ENCODE data around the gene HBS1L. TPM values are rescaled to one million over a fixed set of nuclear protein-coding genes. Genes with fewer than 3 reads are reported as not detected.

Gene HBS1L
- total RNA-seq, 1 experiment from 2014 or later = 89.4 TPM

DNA sequence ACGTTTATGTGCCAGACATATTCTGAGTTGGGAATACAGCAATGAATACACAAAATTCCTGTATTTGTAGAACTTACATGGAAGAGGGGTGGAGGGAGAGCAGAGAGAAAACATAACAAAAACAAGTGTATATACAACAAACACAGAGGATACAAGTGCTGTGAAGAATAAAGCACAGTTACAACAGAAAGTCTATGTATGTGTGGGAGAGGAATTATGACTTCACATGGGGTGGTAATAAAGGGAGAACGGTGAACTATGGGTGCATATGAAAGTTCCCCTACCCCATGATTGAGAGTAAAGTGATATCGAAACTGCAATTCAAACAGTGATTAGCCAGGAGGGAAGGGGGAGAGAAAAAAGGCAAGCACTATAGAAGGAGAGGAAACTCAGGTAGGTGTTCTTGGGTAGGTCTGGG is 24.6 kb downstream of the HBS1L start:
- H3K36me3 ChIP-seq (ENCODE audit: control insufficient read depth in 1 of 2, insufficient read depth in 2 of 2, low read length in 2 of 2) = peaks cover 0 to 4% of the 10 kb centered on the region in 2 experiments; a peak in 1 of 4 replicates
- ChIA-PET RAD21 (ENCODE audit: low non-redundant PET in 1 of 2, low total read pairs in 2 of 2, uncharacterized antibody in 2 of 2, unreplicated experiment in 2 of 2) (no interaction called here), POLR2A (no interaction called here), CTCF (no interaction called here)
- no peak overlapping the region for H3K27ac ChIP-seq (ENCODE audit: low read depth, low read length)
- no peaks in the 10 kb centered on the region for H3K9me3 ChIP-seq (ENCODE audit: control insufficient read depth in 1 of 2, insufficient read depth in 1 of 2, low read depth in 1 of 2, low read length in 2 of 2)
- no peaks in the 10 kb centered on the region for H3K9me2 ChIP-seq (ENCODE audit: insufficient read depth)
- TF ChIP-seq, protein P1, sequence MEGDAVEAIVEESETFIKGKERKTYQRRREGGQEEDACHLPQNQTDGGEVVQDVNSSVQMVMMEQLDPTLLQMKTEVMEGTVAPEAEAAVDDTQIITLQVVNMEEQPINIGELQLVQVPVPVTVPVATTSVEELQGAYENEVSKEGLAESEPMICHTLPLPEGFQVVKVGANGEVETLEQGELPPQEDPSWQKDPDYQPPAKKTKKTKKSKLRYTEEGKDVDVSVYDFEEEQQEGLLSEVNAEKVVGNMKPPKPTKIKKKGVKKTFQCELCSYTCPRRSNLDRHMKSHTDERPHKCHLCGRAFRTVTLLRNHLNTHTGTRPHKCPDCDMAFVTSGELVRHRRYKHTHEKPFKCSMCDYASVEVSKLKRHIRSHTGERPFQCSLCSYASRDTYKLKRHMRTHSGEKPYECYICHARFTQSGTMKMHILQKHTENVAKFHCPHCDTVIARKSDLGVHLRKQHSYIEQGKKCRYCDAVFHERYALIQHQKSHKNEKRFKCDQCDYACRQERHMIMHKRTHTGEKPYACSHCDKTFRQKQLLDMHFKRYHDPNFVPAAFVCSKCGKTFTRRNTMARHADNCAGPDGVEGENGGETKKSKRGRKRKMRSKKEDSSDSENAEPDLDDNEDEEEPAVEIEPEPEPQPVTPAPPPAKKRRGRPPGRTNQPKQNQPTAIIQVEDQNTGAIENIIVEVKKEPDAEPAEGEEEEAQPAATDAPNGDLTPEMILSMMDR (IDR thresholded peaks at IDR 0.05 in 2 of 3, conservative IDR thresholded peaks at IDR 0.05 in 1 of 3; ENCODE audit: borderline replicate concordance in 1 of 3, insufficient read depth in 1 of 3, low read depth in 2 of 3, low read length in 2 of 3) = no peak
- no peak for TF ChIP-seq TCF7L2 (IDR thresholded peaks at IDR 0.05; ENCODE audit: borderline replicate concordance, extremely low read depth, insufficient read depth, insufficient read length)
- TF ChIP-seq, protein P2, sequence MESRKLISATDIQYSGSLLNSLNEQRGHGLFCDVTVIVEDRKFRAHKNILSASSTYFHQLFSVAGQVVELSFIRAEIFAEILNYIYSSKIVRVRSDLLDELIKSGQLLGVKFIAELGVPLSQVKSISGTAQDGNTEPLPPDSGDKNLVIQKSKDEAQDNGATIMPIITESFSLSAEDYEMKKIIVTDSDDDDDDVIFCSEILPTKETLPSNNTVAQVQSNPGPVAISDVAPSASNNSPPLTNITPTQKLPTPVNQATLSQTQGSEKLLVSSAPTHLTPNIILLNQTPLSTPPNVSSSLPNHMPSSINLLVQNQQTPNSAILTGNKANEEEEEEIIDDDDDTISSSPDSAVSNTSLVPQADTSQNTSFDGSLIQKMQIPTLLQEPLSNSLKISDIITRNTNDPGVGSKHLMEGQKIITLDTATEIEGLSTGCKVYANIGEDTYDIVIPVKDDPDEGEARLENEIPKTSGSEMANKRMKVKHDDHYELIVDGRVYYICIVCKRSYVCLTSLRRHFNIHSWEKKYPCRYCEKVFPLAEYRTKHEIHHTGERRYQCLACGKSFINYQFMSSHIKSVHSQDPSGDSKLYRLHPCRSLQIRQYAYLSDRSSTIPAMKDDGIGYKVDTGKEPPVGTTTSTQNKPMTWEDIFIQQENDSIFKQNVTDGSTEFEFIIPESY (IDR thresholded peaks at IDR 0.05; ENCODE audit: extremely low read depth, insufficient replicate concordance, low read length) = no peak
- TF ChIP-seq FOSL1 (IDR thresholded peaks at IDR 0.05; ENCODE audit: low read depth) = no peak
- no peak for TF ChIP-seq EGR1 (IDR thresholded peaks at IDR 0.05; ENCODE audit: low read depth)
- H2AFZ ChIP-seq (ENCODE audit: low read depth, low read length, poor library complexity, severe bottlenecking) = no peak overlapping the region
- no peak for ATAC-seq
- no TSS peak for BruUV-seq (replicated peaks)
- H3K79me2 ChIP-seq (ENCODE audit: insufficient read depth, low read length) = peaks cover 81% of the 10 kb centered on the region
- peaks cover 4% of the 10 kb centered on the region; the same call in 1 of the 2 replicates for H4K20me1 ChIP-seq (ENCODE audit: insufficient read depth)
- no peaks in the 10 kb centered on the region for H3K27me3 ChIP-seq (ENCODE audit: insufficient read depth, low read length)
- intact Hi-C loops (cut with micrococcal nuclease) = no loop called here
- H3K4me3 ChIP-seq (replicated peaks in 1 of 2; ENCODE audit: low read depth in 1 of 2, low read length in 2 of 2) = no peak overlapping the region
- no peaks in the 10 kb centered on the region for H3K4me1 ChIP-seq (ENCODE audit: control insufficient read depth in 1 of 2, insufficient read depth in 2 of 2, low read length in 2 of 2)
- H3K9ac ChIP-seq (ENCODE audit: low read length) = no peak overlapping the region
- DNase-seq (ENCODE audit: low read depth, low spot score) = no peak
- no peak overlapping the region for H3K4me2 ChIP-seq (ENCODE audit: low read length)
